Glutamatergic neuron (in vitro differentiated cells): ENCODE data around the gene ATG9B. TPM values are rescaled to one million over a fixed set of nuclear protein-coding genes. Genes with fewer than 3 reads are reported as not detected.

Source experiments
- DNase-seq: peaks from one replicate; pipeline ENCODE4 v3.0.0; 2022
- H3K27ac Mint-ChIP-seq: one replicate; pipeline ENCODE4 v1.8.0; 2020; ENCODE audit warnings: mild to moderate bottlenecking, mixed read lengths, inconsistent platforms; ENCODE audit not compliant: unreplicated experiment
- H3K27me3 Mint-ChIP-seq: one replicate; pipeline ENCODE4 v1.8.0; 2020; ENCODE audit warnings: mild to moderate bottlenecking, moderate library complexity, mixed read lengths, inconsistent platforms; ENCODE audit not compliant: unreplicated experiment
- H3K36me3 Mint-ChIP-seq: one replicate; pipeline ENCODE4 v1.8.0; 2020; ENCODE audit warnings: mild to moderate bottlenecking, mixed read lengths, inconsistent platforms; ENCODE audit not compliant: unreplicated experiment
- H3K4me1 Mint-ChIP-seq: one replicate; pipeline ENCODE4 v1.8.0; 2020; ENCODE audit warnings: mild to moderate bottlenecking, low read depth, mixed read lengths, inconsistent platforms; ENCODE audit not compliant: unreplicated experiment
- H3K4me3 Mint-ChIP-seq: one replicate; pipeline ENCODE4 v1.8.0; 2020; ENCODE audit warnings: mild to moderate bottlenecking, mixed read lengths, inconsistent platforms; ENCODE audit not compliant: unreplicated experiment
- H3K9me3 Mint-ChIP-seq: one replicate; pipeline ENCODE4 v1.8.0; 2020; ENCODE audit warnings: mild to moderate bottlenecking, moderate library complexity, mixed read lengths, inconsistent platforms; ENCODE audit not compliant: unreplicated experiment
- CTCF ChIP-seq: fragments of 200-600 bp; sonication (generic); IDR thresholded peaks from one replicate; pipeline ENCODE4 v1.5.0; 2021; ENCODE audit not compliant: partially characterized antibody, unreplicated experiment
- total RNA-seq: library from RNA; stranded (reverse); fragmentation: NEBNext Ultra II Directional; extraction: Animal tissue kit (Norgen Biotek cat#: 25700); gene quantifications from one replicate; pipeline ENCODE4 v1.2.1, GENCODE V29; 2021; ENCODE audit not compliant: unreplicated experiment

ATG9B gene
- total RNA-seq, 1 donor from 2014 or later, result 9.4 TPM

GRCh38 chr7:151069841-151070573, 45.7 kb upstream of the ATG9B start:
- Mint-ChIP-seq H3K27me3 (peaks cover 2% of the 10 kb centered on the region), H3K9me3 (peaks cover 4% of the 10 kb centered on the region), H3K36me3 (peaks cover 4% of the 10 kb centered on the region), H3K27ac (no peak overlapping the region), H3K4me1 (no peaks in the 10 kb centered on the region), H3K4me3 (no peak overlapping the region)
- no peak for DNase-seq
- TF ChIP-seq CTCF, result no peak

DNA sequence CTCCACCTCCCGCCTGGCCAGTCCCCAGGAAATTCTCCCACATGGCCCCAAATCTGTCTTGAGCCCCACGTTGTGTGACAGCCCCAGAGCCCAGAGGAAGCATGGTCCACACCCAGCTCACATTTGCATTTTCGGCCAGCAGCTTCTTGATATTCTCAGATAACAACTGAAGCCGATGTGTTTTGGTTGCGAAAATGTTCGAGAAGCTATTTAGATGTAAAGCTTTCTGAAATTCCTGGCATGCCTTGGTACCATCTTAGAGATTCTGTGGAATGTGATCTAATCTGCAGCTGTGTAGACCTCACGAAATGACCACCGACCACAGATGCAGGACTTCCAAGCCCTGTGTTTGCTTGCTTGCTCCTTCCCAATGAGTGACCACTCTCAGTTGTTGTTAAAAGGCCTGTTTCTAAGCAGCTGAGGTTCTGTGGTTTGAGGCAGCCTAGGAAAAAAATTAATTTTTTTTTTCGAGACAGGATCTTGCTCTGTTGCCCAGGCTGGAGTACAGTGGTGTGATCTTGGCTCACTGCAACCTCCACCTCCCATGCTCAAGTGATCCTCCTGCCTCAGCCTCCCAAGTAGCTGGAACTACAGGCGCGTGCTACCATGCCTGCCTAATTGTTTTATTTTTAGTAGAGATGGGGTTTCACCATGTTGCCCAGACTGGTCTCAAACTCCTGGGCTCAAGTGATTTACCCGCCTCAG, 43.9 kb upstream of the ATG9B start:
- Mint-ChIP-seq H3K9me3 (peaks cover 4% of the 10 kb centered on the region), H3K27ac (no peak overlapping the region), H3K4me3 (no peak overlapping the region), H3K36me3 (peaks cover 4% of the 10 kb centered on the region), H3K27me3 (peaks cover 5% of the 10 kb centered on the region), H3K4me1 (peaks cover 3% of the 10 kb centered on the region)
- DNase-seq, result no peak
- TF ChIP-seq CTCF, result no peak

DNA sequence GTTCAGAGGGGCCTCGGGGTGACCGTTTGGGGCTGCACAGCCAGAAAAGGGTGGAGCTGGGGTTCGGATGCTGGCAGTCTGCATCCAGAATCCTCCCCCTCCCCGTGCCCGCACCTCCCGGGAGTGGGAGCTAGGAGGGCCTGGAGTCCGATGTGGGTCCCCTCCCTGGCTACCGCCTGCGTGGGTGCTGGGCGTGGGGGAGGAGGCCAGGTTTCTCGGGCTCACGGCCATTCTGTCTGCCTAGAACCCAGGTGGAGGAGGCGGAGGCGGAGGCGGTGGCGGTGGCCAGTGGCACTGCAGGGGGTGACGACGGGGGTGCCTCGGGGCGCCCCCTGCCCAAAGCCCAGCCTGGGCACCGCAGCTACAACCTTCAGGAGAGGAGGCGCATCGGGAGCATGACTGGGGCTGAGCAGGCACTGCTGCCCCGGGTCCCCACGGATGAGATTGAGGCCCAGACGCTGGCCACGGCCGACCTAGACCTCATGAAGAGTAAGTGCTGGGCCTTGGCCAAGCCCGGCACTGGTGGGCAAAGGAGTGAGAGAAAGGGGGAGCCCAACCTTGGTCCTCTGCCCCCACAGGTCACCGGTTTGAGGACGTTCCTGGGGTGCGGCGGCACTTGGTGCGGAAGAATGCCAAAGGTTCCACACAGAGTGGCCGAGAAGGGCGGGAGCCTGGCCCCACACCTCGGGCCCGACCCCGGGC, 42.1 kb upstream of the ATG9B start:
- TF ChIP-seq CTCF, result no peak
- Mint-ChIP-seq H3K27me3 (peaks cover 6% of the 10 kb centered on the region), H3K4me3 (no peak overlapping the region), H3K36me3 (peaks cover 4% of the 10 kb centered on the region), H3K4me1 (peaks cover 9% of the 10 kb centered on the region), H3K9me3 (peaks cover 3% of the 10 kb centered on the region), H3K27ac (no peak overlapping the region)
- DNase-seq, result no peak

DNA sequence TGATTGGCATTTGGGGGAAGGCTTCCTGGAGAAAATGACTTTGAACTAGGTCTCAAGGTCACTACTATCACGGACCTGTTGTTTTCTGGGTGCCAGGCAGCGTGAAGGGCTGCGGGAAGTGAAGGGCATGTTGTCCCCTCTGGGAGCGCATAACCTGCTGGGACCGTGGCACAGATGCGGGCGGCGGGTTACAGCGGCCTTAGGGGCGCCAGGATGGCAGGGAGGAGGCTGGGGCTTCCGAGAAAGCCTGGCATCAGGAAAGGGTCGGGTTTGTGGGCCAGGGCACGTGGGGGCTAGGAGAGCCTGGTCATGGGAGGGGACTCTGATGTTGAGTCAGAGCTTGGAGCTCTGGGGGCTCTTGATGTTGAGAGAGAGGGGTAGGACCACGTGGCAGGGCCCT, 41.2 kb upstream of the ATG9B start:
- TF ChIP-seq CTCF, result no peak
- H3K36me3 Mint-ChIP-seq, result peaks cover 4% of the 10 kb centered on the region

More for the DNA sequence above, 41.2 kb upstream of the ATG9B start:
- no peak overlapping the region for H3K4me3 Mint-ChIP-seq
- peaks cover 9% of the 10 kb centered on the region for H3K4me1 Mint-ChIP-seq
- no peak for DNase-seq
- no peak overlapping the region for H3K27ac Mint-ChIP-seq
- peaks cover 4% of the 10 kb centered on the region for H3K9me3 Mint-ChIP-seq
- peaks cover 6% of the 10 kb centered on the region for H3K27me3 Mint-ChIP-seq
